NCI-H226 (cell line): ENCODE results near the gene PLEKHA8.
A peak's percentile ranks its signal among the peaks of the same experiment; 100 is the strongest.

ENCODE experiments used
- DNase-seq: peaks from one replicate; pipeline ENCODE4 v3.0.0-alpha.2; 2015

PLEKHA8 gene

GRCh38 chr7:30172451-30172850 lies 144.2 kb downstream of the PLEKHA8 start:
- DNase-seq = no peak

- DNase-seq = peak; percentile 99
Observed at GRCh38 chr7:30173058-30173897, 145.1 kb downstream of the PLEKHA8 start.

GRCh38 chr7:30175180-30175579 lies 147.0 kb downstream of the PLEKHA8 start:
- no peak for DNase-seq

- no peak for DNase-seq
Observed at GRCh38 chr7:30175636-30176147, 147.5 kb downstream of the PLEKHA8 start.

GRCh38 chr7:30176463-30177109 lies 148.4 kb downstream of the PLEKHA8 start:
- no peak for DNase-seq

- no peak for DNase-seq
Observed at GRCh38 chr7:30177186-30177585, 149.0 kb downstream of the PLEKHA8 start.

- DNase-seq = no peak
Observed at GRCh38 chr7:30177965-30178364, 149.8 kb downstream of the PLEKHA8 start.

- no peak for DNase-seq
Observed at GRCh38 chr7:30178748-30179436, 150.7 kb downstream of the PLEKHA8 start.
